K562 (cell line): ENCODE measurements around the gene SELENOO. TPM values are rescaled to one million over a fixed set of nuclear protein-coding genes. Genes with fewer than 3 reads are reported as not detected.

Source experiments
- ATAC-seq: fragments of 200-7000 bp; cut with Tn5 transposase; 3 replicates; pipeline ENCODE4 v1.9.1; 2020; ENCODE audit warnings: moderate library complexity
- BruUV-seq: library from RNA; stranded (reverse); fragments of 400-500 nt; replicated peaks from 2 replicates; lab custom pipeline; 2021; lab: Mats Ljungman, UMichigan
- CTCF ChIA-PET: fragments of 300-600 bp; formaldehyde crosslinking; extraction: SDS; loops from one replicate; lab custom pipeline; 2021; ENCODE audit warnings: low intra/inter-chr PET ratio; lab: Yijun Ruan, JAX
- POLR2A ChIA-PET: fragments of 300-600, 350-650 bp; sonication (Branson Sonifier 250); formaldehyde crosslinking; extraction: SDS; loops from one replicate; lab custom pipeline; 2021; ENCODE audit warnings: antibody characterized with exemption, inconsistent platforms; lab: Yijun Ruan, JAX
- DNase-seq, 4 experiments: peaks; one replicate each; pipeline versions ENCODE4 v3.0.0 to v3.0.0-alpha.2; 2011 to 2018; ENCODE audit warnings: low spot score in 3 of 4, mixed read lengths in 3 of 4; ENCODE audit errors: extremely low read depth in 1 of 4
- FAIRE-seq: peaks from 2 replicates; lab custom pipeline; 2011; peaks lifted over from hg19 to GRCh38; lab: Jason Lieb, UNC
- H2AFZ ChIP-seq: 2 replicates; pipeline ENCODE4 v1.6.0; 2011; ENCODE audit warnings: low read depth, low read length, control low read depth, inconsistent platforms
- H3K27ac ChIP-seq: fragments of 200-600 bp; 3 replicates; pipeline ENCODE4 v1.8.0; 2011; ENCODE audit warnings: low read depth, mild to moderate bottlenecking, control low read depth, inconsistent platforms, low read length, moderate library complexity, mixed read lengths; ENCODE audit errors: extremely low read depth
- H3K27me3 ChIP-seq, 2 experiments: fragments of 300-600 bp in 1 of 2; 2 replicates in 1 of 2; 3 replicates in 1 of 2; pipeline versions ENCODE4 v1.6.0 to v1.8.0; 2011; ENCODE audit warnings: inconsistent platforms in 2 of 2, low read length in 2 of 2, mild to moderate bottlenecking in 1 of 2, mixed read lengths in 1 of 2, moderate library complexity in 1 of 2; ENCODE audit not compliant: control insufficient read depth in 2 of 2, insufficient read depth in 2 of 2
- H3K36me3 ChIP-seq: fragments of 300-600 bp; 3 replicates; pipeline ENCODE4 v1.8.0; 2011; ENCODE audit warnings: mild to moderate bottlenecking, low read length, inconsistent platforms; ENCODE audit not compliant: control insufficient read depth, insufficient read depth
- H3K4me1 ChIP-seq, 2 experiments: fragments of 200-600 bp in 1 of 2; replicated peaks in 1 of 2; 2 replicates in 1 of 2; 3 replicates in 1 of 2; pipeline versions ENCODE4 v1.5.1 to v1.8.0; 2011; ENCODE audit warnings: inconsistent platforms in 2 of 2, low read length in 2 of 2, mild to moderate bottlenecking in 1 of 2, mixed read lengths in 1 of 2, moderate library complexity in 1 of 2; ENCODE audit not compliant: control insufficient read depth in 2 of 2, insufficient read depth in 2 of 2
- H3K4me2 ChIP-seq: 2 replicates; pipeline ENCODE4 v1.6.1; 2011; ENCODE audit warnings: low read length, control low read depth, inconsistent platforms, mixed read lengths; ENCODE audit not compliant: insufficient read depth
- H3K4me3 ChIP-seq: fragments of 200-600 bp; sonication (generic), shearing (Covaris generic); 2 replicates; pipeline ENCODE4 v1.5.1; 2016; ENCODE audit warnings: control low read depth, inconsistent platforms
- H3K79me2 ChIP-seq: fragments of 200-600 bp; 3 replicates; pipeline ENCODE4 v1.8.0; 2011; ENCODE audit warnings: low read length, inconsistent platforms; ENCODE audit not compliant: control insufficient read depth, insufficient read depth
- H3K9ac ChIP-seq, 2 experiments: 2 replicates each; pipeline versions ENCODE4 v1.6.0 to v1.6.1; 2011; ENCODE audit warnings: low read depth in 2 of 2, low read length in 2 of 2, control low read depth in 1 of 2, inconsistent platforms in 1 of 2, mild to moderate bottlenecking in 1 of 2, mixed read lengths in 1 of 2; ENCODE audit not compliant: insufficient read depth in 1 of 2
- H3K9me1 ChIP-seq: one replicate; pipeline ENCODE4 v1.6.0; 2011; ENCODE audit warnings: inconsistent platforms, mild to moderate bottlenecking, low read length, moderate library complexity; ENCODE audit not compliant: control insufficient read depth, insufficient read depth
- H3K9me3 ChIP-seq: replicated peaks from 2 replicates; pipeline ENCODE4 v1.5.1; 2011; ENCODE audit warnings: low read depth, low read length, inconsistent platforms; ENCODE audit not compliant: control insufficient read depth, insufficient read depth
- H4K20me1 ChIP-seq: replicated peaks from 2 replicates; pipeline ENCODE4 v1.6.1; 2011; ENCODE audit warnings: low read length, inconsistent platforms, mixed read lengths; ENCODE audit not compliant: control insufficient read depth, insufficient read depth
- ATF7 ChIP-seq: fragments of 450-650 bp; IDR thresholded peaks from 2 replicates; pipeline ENCODE4 v1.7.1; 2014; ENCODE audit warnings: mild to moderate bottlenecking, moderate library complexity
- L3MBTL2 ChIP-seq: fragments of 450-650 bp; IDR thresholded peaks from 2 replicates; pipeline ENCODE4 v1.6.1; 2016; ENCODE audit warnings: mild to moderate bottlenecking, moderate library complexity
- NCOA2 ChIP-seq, 2 experiments: fragments of 450-650 bp; IDR thresholded peaks; 2 replicates each; pipeline ENCODE4 v1.6.1; 2018; ENCODE audit warnings: mild to moderate bottlenecking in 2 of 2, moderate library complexity in 1 of 2; ENCODE audit not compliant: partially characterized antibody in 2 of 2
- PCBP2 ChIP-seq: fragments of 200-400 bp; formaldehyde crosslinking; IDR thresholded peaks from 2 replicates; pipeline ENCODE4 v1.6.1; 2018; ENCODE audit warnings: low read length, low read depth, mild to moderate bottlenecking, moderate library complexity; ENCODE audit not compliant: poor library complexity, severe bottlenecking
- POLR2G ChIP-seq: fragments of 200-400 bp; formaldehyde crosslinking; IDR thresholded peaks from 2 replicates; pipeline ENCODE4 v1.6.1; 2017; ENCODE audit warnings: low read depth, mild to moderate bottlenecking, antibody characterized with exemption, low read length, moderate library complexity
- RBM22 ChIP-seq: fragments of 200-400 bp; formaldehyde crosslinking; IDR thresholded peaks from 2 replicates; pipeline ENCODE4 v1.6.1; 2018; ENCODE audit warnings: low read length, low read depth; ENCODE audit not compliant: poor library complexity, severe bottlenecking
- RFX7 ChIP-seq: fragments of 250-450 bp; sonication (Bioruptor Pico); IDR thresholded peaks from 2 replicates; pipeline ENCODE4 v1.5.1; 2021; ENCODE audit warnings: mild to moderate bottlenecking
- SIN3A ChIP-seq, 2 experiments: fragments of 150-350 bp in 1 of 2; IDR thresholded peaks; 2 replicates each; pipeline ENCODE4 v1.6.1; 2011 to 2016; ENCODE audit warnings: borderline replicate concordance in 2 of 2, low read depth in 2 of 2, low read length in 2 of 2, mild to moderate bottlenecking in 2 of 2, moderate library complexity in 2 of 2; ENCODE audit not compliant: control insufficient read depth in 1 of 2
- SRSF7 ChIP-seq: fragments of 200-400 bp; formaldehyde crosslinking; optimal IDR thresholded peaks from 2 replicates; pipeline ENCODE3; 2017; ENCODE audit warnings: mild to moderate bottlenecking, low read depth, low read length
- TFAM ChIP-seq: fragments of 250-450 bp; sonication (Bioruptor Pico); conservative IDR thresholded peaks from 2 replicates; pipeline ENCODE4 v1.5.0; 2021; ENCODE audit warnings: mild to moderate bottlenecking, moderate library complexity
- THRAP3 ChIP-seq: fragments of 450-650 bp; IDR thresholded peaks from 2 replicates; pipeline ENCODE4 v1.6.1; 2016; ENCODE audit warnings: mild to moderate bottlenecking, inconsistent platforms, borderline replicate concordance
- TSHZ1 ChIP-seq: fragments of 250-450 bp; sonication (Bioruptor Pico); IDR thresholded peaks from 2 replicates; pipeline ENCODE4 v1.4.0; 2020; ENCODE audit warnings: mild to moderate bottlenecking, moderate library complexity
- WGBS: fragments of 100-300 bp; shearing (Covaris generic); methylation state at CpG from one replicate; pipeline ENCODE4 v1.1.6; 2016; ENCODE audit warnings: low coverage, mixed read lengths; ENCODE audit not compliant: insufficient coverage; ENCODE audit errors: missing lambda C conversion rate; 5-methylcytosine and 5-hydroxymethylcytosine counted together
- in situ Hi-C: fragments of 300-500 bp; cut with MboI; formaldehyde crosslinking; loops from 4 replicates; pipeline ENCODE4 v1.15.0; 2018; ENCODE audit warnings: inconsistent platforms, mixed read lengths
- intact Hi-C: fragments of 100-400 bp; cut with micrococcal nuclease; formaldehyde crosslinking; loops from 2 replicates; pipeline ENCODE4 v1.14.2; 2022
- polyA plus RNA-seq, 8 experiments: library from polyadenylated mRNA; depleted of rRNA in 4 of 8; stranded (reverse) in 5 of 8; unstranded in 3 of 8; fragments of >200 nt; fragmentation: Nextera tagmentation in 2 of 8; fragmentation: Illumina TruSeq in 1 of 8; extraction: Ambion mirVana in 2 of 8; extraction: Trizol in 1 of 8; gene quantifications; 2 replicates each; pipeline versions ENCODE4 v1.2.1 to v1.2.3, GENCODE V29; 2011 to 2014; ENCODE audit warnings: inconsistent platforms in 1 of 8, missing spikeins in 1 of 8
- total RNA-seq, 7 experiments: library from RNA; depleted of rRNA in 6 of 7; stranded (reverse); fragments of >200 nt in 6 of 7; fragmentation: Illumina TruSeq in 2 of 7; extraction: Trizol in 2 of 7; gene quantifications; 2 replicates each; pipeline versions ENCODE4 v1.2.1 to v1.2.3, GENCODE V29; 2011 to 2021; ENCODE audit warnings: low replicate concordance in 1 of 7

The SELENOO gene
- total and polyA plus RNA-seq, 9 of the 15 experiments (the other 6 are each of a cell fraction or from before 2014, with no cell fraction given): 0.37 to 24.9 (median 8.3) TPM

GRCh38 chr22:50174382-50175190 is 26.2 kb upstream of the SELENOO start:
- BruUV-seq: no TSS peak
- Histone ChIP-seq H3K4me1 (peaks cover 4 to 60% of the 10 kb centered on the region in 2 experiments; a peak in 2 of 5 replicates), H3K4me2 (no peak overlapping the region), H2AFZ (no peak overlapping the region), H3K27me3 (no peaks in the 10 kb centered on the region), H3K9me3 (no peaks in the 10 kb centered on the region), H3K9me1 (no peaks in the 10 kb centered on the region)
- CTCF ChIA-PET: no interaction called here
- in situ Hi-C loops: no loop called here
- no peak for TF ChIP-seq RBM22
- 0 out of 2 replicates have a peak, but pooled peaks have one; percentile 3 for TF ChIP-seq POLR2G
- no peak for TF ChIP-seq PCBP2
- no peak for TF ChIP-seq THRAP3
- TF ChIP-seq, all 486 proteins: peak for 1
- intact Hi-C loops: no loop called here
- no peak for DNase-seq
- Histone ChIP-seq H3K79me2 (no peaks in the 10 kb centered on the region), H3K36me3 (no peaks in the 10 kb centered on the region), H3K27ac (no peak overlapping the region), H3K9ac (no peak overlapping the region; a peak in 1 of 4 replicates), H3K4me3 (no peak overlapping the region), H4K20me1 (no peaks in the 10 kb centered on the region)
- FAIRE-seq: no peak
- WGBS: 84% methylated on average over 7 of the region's 27 CpGs
- no peak for ATAC-seq
- POLR2A ChIA-PET: interaction anchor here (1.3 kb wide), 1 partner anchor 10 kb away, joined by 4 read pairs; no protein-coding TSS in a partner anchor

GRCh38 chr22:50175191-50175461 is 25.7 kb upstream of the SELENOO start:
- no TSS peak for BruUV-seq
- Histone ChIP-seq H3K27me3 (no peaks in the 10 kb centered on the region), H3K27ac (no peak overlapping the region), H2AFZ (no peak overlapping the region), H3K4me1 (peaks cover 4 to 64% of the 10 kb centered on the region in 2 experiments; a peak in 2 of 5 replicates), H3K9me1 (no peaks in the 10 kb centered on the region), H3K9me3 (no peaks in the 10 kb centered on the region), H4K20me1 (no peaks in the 10 kb centered on the region), H3K9ac (no peak overlapping the region; a peak in 1 of 4 replicates), H3K79me2 (no peaks in the 10 kb centered on the region), H3K4me2 (no peak overlapping the region), H3K4me3 (no peak overlapping the region), H3K36me3 (no peaks in the 10 kb centered on the region)
- FAIRE-seq (no peak), ATAC-seq (no peak), DNase-seq (no peak)
- ChIA-PET CTCF (no interaction called here), POLR2A (interaction anchor here (1.3 kb wide), 1 partner anchor 9 kb away, joined by 4 read pairs; no protein-coding TSS in a partner anchor)
- in situ Hi-C loops (no loop called here), intact Hi-C loops (no loop called here)
- 83% methylated on average over 2 of the region's 6 CpGs for WGBS
- TF ChIP-seq TSHZ1 (CRISPR knock-in tag) (no peak), RFX7 (CRISPR knock-in tag) (no peak), SIN3A (IDR thresholded peaks at IDR 0.05; ENCODE audit: borderline replicate concordance in 2 of 2, control insufficient read depth in 1 of 2, low read depth in 2 of 2, low read length in 2 of 2) (no peak), TFAM (CRISPR knock-in tag) (no peak), L3MBTL2 (no peak), SRSF7 (no peak), ATF7 (no peak), NCOA2 (IDR thresholded peaks at IDR 0.05; ENCODE audit: partially characterized antibody in 2 of 2) (no peak)
